Fibroblast of gingiva (primary cell): Measurements from ENCODE around the gene SLC45A3.

Experiments used
- DNase-seq: peaks from one replicate; pipeline ENCODE4 v3.0.0-alpha.2; 2011; ENCODE audit warnings: low read depth

The SLC45A3 gene

GRCh38 chr1:205701420-205701819 lies 21.1 kb upstream of the SLC45A3 start:
- no peak for DNase-seq

- DNase-seq, result no peak
Observed at GRCh38 chr1:205700865-205701401, 20.6 kb upstream of the SLC45A3 start.

DNA sequence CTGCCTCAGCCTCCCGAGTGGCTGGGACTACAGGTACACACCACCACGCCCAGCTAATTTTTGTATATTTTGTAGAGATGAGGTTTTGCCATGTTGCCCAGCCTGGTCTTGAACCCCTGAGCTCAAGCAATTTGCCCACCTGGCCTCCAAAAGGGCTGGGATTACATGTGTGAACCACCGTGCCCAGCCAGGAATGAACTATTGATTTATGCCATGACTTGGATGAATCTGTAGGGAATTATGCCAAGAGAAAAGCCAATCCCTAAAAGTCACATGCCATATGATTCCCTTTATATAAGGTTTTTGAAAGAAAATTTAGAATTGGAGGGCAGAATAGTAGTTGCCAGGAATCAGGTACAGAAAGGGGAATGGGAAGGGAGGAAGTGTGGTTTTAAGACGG lies 19.1 kb upstream of the SLC45A3 start:
- DNase-seq, result no peak

DNA sequence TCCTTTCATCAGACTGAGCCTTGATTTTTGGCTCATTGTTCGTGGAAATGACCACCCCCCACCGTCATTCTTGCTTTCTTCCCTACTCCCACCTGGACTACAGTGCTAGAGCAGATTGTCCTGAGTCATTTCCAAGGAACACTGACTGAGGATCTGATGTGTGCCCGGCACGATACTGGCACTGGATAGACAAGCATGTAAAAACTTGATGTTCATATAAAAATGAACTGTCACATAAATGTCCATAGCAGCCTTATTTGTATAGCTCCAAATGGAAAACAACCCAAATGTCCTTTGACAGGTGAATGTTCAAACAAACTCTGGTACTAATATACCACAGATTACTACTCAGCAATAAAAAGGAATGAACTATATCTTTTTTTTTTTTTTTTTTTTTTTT lies 18.6 kb upstream of the SLC45A3 start:
- no peak for DNase-seq

GRCh38 chr1:205693421-205693991 lies 13.2 kb upstream of the SLC45A3 start:
- DNase-seq, result no peak

DNA sequence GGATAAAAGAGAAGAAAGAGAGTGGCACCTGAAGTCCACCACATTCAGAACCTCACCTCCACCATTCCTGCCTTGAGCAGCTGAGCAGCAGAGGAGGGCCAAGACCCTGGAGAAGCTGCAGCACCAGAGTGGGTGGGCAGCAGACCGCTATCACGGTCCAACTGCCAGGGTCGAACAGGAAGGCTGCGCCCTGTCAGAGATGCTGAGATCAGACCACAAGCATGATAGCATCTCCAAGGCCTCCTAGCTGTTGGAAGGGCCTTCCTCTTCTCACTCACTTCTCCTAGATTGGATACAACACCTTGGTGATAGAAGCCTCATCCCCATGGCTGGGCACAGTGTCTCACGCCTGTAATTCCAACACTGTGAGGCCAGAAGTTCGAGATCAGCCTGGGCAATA lies 12.1 kb upstream of the SLC45A3 start:
- no peak for DNase-seq

- no peak for DNase-seq
Observed at GRCh38 chr1:205690122-205690756, 9.9 kb upstream of the SLC45A3 start.

DNA sequence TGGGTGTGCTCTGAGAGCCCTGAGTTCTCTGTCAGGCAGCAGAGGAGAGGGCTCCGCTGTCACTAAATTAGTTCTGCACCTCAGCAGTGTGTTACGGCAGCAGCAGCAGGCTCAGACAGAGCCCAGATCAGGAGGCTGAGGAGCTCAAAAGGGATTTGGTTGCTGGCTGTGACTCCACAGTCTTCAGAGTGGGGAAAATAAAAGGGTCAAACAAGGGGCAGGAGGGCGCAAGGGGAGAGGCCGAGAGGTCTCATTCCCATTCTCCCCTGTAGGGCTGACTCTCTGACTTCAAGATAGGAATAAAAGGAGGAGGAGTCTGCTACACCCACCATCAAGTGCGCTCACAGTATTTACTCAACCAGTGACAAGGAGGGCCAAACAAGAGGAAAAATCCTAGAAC lies 9.2 kb upstream of the SLC45A3 start:
- DNase-seq, result no peak

GRCh38 chr1:205688171-205689080 lies 8.1 kb upstream of the SLC45A3 start:
- DNase-seq, result no peak

DNA sequence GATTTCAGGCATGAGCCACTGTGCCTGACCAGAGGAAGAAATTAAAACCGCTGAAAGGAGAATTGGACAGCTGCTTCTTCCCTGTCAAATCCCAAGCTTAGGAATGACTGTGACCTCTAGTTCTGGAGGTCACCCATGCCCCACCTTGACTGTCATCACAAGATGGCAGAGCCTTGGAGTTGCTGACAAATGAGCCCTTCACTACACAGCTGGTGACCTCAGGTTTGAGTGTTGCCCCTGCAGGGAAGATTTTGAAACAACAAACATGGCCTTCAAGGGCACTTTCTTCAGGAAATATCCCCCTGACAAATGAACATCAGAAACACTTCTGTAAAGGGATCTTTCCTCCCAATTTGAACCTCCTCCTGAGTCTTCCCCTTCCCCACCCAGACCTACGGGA lies 6.9 kb upstream of the SLC45A3 start:
- no peak for DNase-seq

DNA sequence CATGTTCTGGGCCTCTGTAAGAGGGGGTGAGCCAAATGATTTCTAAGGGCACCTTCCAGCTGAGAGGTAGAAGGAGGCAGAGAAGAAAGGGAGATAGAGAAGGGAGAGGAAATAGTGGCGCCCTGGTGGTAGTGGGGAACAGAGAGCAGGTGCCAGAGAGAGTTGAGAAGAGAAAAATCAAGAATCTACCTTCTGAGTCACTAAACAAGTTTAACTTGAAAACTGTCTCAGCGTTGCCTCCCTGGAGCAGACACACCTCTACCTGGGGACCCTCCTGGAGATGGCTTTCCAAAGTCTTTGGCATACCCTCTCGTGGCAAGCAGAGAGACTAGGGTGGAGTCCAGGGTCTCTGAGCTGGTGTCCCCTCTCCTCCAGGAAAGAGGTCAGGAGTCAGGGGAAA lies 1.1 kb upstream of the SLC45A3 start:
- DNase-seq, result no peak

- DNase-seq, result no peak
Observed at GRCh38 chr1:205678286-205679111, 1.8 kb downstream of the SLC45A3 start.

DNA sequence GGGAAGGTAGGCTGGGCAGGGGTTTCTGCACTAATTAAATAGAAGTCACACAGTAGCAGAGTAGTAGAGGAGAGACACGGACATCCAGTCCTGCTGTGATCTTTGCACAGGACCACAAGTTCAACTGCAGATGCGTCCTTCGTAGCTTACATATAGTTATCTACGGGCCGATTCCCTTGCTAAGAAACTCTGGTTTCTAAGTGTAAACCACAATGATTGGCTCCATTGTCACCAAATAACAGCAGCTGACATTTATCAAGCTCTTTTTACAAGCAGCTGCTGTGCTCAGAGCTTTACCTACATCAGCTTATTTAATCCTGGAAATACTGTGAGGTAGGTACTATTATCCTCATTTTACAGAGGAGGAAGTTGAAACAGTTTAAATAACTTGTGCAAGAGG lies 3.1 kb downstream of the SLC45A3 start:
- DNase-seq, result no peak

DNA sequence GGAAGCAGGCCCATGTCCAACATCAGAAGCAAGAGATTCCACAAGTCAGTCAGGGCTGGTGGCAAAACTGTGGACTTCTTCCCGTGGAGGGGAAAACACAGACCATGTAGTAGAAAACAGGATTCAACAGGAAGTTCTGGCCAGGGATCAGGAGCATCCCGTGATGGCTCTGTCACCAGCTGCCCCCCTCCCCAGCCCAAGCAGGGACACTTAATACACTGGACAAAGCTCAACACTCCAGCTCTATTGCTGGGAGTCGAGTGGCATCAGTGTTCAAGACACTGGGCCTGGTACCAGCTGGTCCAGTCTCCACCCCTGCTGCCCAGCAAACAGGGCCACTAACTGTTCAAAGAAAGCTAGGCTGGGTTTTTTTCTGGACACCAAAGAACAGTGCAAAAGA lies 3.7 kb downstream of the SLC45A3 start:
- DNase-seq, result no peak

DNA sequence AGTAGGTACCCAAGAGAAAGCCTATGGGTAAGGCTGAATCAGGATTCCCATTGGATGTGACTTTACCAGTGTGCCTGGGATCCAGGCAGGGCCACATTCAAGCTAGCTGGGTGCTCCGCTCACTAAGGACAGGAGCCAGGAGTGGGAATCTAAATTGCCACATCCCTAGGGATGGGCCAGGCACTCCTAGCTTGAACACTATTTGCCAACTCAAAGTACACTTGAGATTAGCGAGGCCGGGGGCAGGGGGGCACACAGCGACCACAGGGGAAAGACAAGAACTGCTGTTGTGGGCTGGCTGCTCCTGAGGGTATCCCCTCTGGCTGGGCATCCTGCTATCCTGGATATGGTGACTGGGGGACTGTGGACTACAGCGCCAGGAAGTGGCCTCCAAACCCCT lies 4.3 kb downstream of the SLC45A3 start:
- no peak for DNase-seq

GRCh38 chr1:205675247-205675646 lies 5.1 kb downstream of the SLC45A3 start:
- DNase-seq, result no peak

GRCh38 chr1:205672970-205673369 lies 7.3 kb downstream of the SLC45A3 start:
- DNase-seq, result no peak

- no peak for DNase-seq
Observed at GRCh38 chr1:205672395-205672889, 7.9 kb downstream of the SLC45A3 start.

GRCh38 chr1:205670611-205671430 lies 9.5 kb downstream of the SLC45A3 start:
- DNase-seq, result no peak

DNA sequence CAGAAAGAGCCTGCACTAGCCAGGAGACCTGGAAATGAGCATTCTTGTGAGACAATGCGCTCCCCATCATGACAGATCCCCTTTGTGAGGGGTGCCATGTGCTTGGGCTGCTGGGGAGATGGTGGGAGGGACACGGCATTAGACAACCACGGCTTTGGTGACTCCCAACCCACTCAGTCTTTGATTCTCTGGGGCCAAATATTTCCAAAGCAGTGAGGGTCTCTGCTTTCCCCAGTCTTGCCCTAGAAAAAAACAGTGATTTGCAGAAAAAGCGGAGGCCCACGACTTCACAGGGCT lies 10.2 kb downstream of the SLC45A3 start:
- DNase-seq, result no peak
